ENCODE results near the gene RAB12. TPM values are rescaled to one million over a fixed set of nuclear protein-coding genes. Genes with fewer than 3 reads are reported as not detected.

Gene RAB12
- total RNA-seq, 1 experiment from 2014 or later, result 32.7 TPM

GRCh38 chr18:8685141-8685913 is 76.1 kb downstream of the RAB12 start:
- H3K9ac ChIP-seq (ENCODE audit: low read length), result no peak overlapping the region
- ChIA-PET POLR2A (no interaction called here), RAD21 (ENCODE audit: low non-redundant PET in 1 of 2, low total read pairs in 2 of 2, uncharacterized antibody in 2 of 2, unreplicated experiment in 2 of 2) (no interaction called here), CTCF (interaction anchor here (3.6 kb wide), 1 partner anchor 11 kb away, joined by 21 read pairs; no protein-coding TSS in a partner anchor)
- H3K9me2 ChIP-seq (ENCODE audit: insufficient read depth), result no peaks in the 10 kb centered on the region
- H3K79me2 ChIP-seq (ENCODE audit: insufficient read depth, low read length), result no peaks in the 10 kb centered on the region
- H3K4me3 ChIP-seq (replicated peaks in 1 of 2; ENCODE audit: low read depth in 1 of 2, low read length in 2 of 2), result no peak overlapping the region
- intact Hi-C loops (cut with micrococcal nuclease), result no loop called here
- no peak overlapping the region for H3K27ac ChIP-seq (ENCODE audit: low read depth, low read length)
- DNase-seq (ENCODE audit: low read depth, low spot score) (no peak), ATAC-seq (no peak)
- H3K4me1 ChIP-seq (ENCODE audit: control insufficient read depth in 1 of 2, insufficient read depth in 2 of 2, low read length in 2 of 2), result peaks cover 0 to 6% of the 10 kb centered on the region in 2 experiments; a peak in 1 of 4 replicates
- BruUV-seq (replicated peaks), result no TSS peak
- no peak overlapping the region for H3K4me2 ChIP-seq (ENCODE audit: low read length)
- no peaks in the 10 kb centered on the region for H4K20me1 ChIP-seq (ENCODE audit: insufficient read depth)
- no peaks in the 10 kb centered on the region for H3K9me3 ChIP-seq (ENCODE audit: control insufficient read depth in 1 of 2, insufficient read depth in 1 of 2, low read depth in 1 of 2, low read length in 2 of 2)
- TF ChIP-seq ZBTB33 (IDR thresholded peaks at IDR 0.05; ENCODE audit: extremely low read depth, insufficient replicate concordance, low read length) (no peak), MAX (IDR thresholded peaks at IDR 0.05) (no peak), CBX3 (IDR thresholded peaks at IDR 0.05; ENCODE audit: low read depth) (no peak), EZH2phosphoT487 (IDR thresholded peaks at IDR 0.05; ENCODE audit: borderline replicate concordance) (no peak), ELF1 (IDR thresholded peaks at IDR 0.05; ENCODE audit: borderline replicate concordance, low read depth) (no peak), SIN3A (IDR thresholded peaks at IDR 0.05; ENCODE audit: low read depth) (no peak), POLR2AphosphoS5 (IDR thresholded peaks at IDR 0.05; ENCODE audit: low read depth, low read length) (no peak), RAD21 (IDR thresholded peaks at IDR 0.05; ENCODE audit: low read depth) (no peak), ZFX (IDR thresholded peaks at IDR 0.05) (no peak)
- H3K36me3 ChIP-seq (ENCODE audit: control insufficient read depth in 1 of 2, insufficient read depth in 2 of 2, low read length in 2 of 2), result no peaks in the 10 kb centered on the region
- no peaks in the 10 kb centered on the region for H3K27me3 ChIP-seq (ENCODE audit: insufficient read depth, low read length)
- no peak overlapping the region for H2AFZ ChIP-seq (ENCODE audit: low read depth, low read length, poor library complexity, severe bottlenecking)
